Effector memory CD4-positive, alpha-beta T cell (primary cell): ENCODE measurements around the gene ITGA6.

ENCODE experiments used
- DNase-seq, 3 donors: peaks; one replicate each; pipeline ENCODE4 v3.0.0-alpha.2; 2020
- H3K27ac ChIP-seq: 2 replicates; pipeline ENCODE4 v1.7.0; 2013; ENCODE audit warnings: mild to moderate bottlenecking, low read length, moderate library complexity; ENCODE audit not compliant: insufficient read depth, poor library complexity, severe bottlenecking
- H3K27me3 ChIP-seq: replicated peaks from 2 replicates; pipeline ENCODE4 v1.7.0; 2013; ENCODE audit warnings: mild to moderate bottlenecking, low read length; ENCODE audit not compliant: insufficient read depth, control insufficient read depth, poor library complexity, severe bottlenecking
- H3K36me3 ChIP-seq: 2 replicates; pipeline ENCODE4 v1.7.0; 2013; ENCODE audit warnings: mild to moderate bottlenecking, low read length, moderate library complexity; ENCODE audit not compliant: control insufficient read depth, insufficient read depth
- H3K4me1 ChIP-seq: 2 replicates; pipeline ENCODE4 v1.7.0; 2013; ENCODE audit warnings: low read length, mild to moderate bottlenecking; ENCODE audit not compliant: control insufficient read depth, insufficient read depth, poor library complexity, severe bottlenecking
- H3K4me3 ChIP-seq: 2 replicates; pipeline ENCODE4 v1.7.0; 2013; ENCODE audit warnings: low read length, low read depth, mild to moderate bottlenecking; ENCODE audit not compliant: insufficient read depth, poor library complexity, severe bottlenecking
- H3K9me3 ChIP-seq: 2 replicates; pipeline ENCODE4 v1.7.0; 2013; ENCODE audit warnings: mild to moderate bottlenecking, low read length, moderate library complexity; ENCODE audit not compliant: control insufficient read depth

The ITGA6 gene

DNA sequence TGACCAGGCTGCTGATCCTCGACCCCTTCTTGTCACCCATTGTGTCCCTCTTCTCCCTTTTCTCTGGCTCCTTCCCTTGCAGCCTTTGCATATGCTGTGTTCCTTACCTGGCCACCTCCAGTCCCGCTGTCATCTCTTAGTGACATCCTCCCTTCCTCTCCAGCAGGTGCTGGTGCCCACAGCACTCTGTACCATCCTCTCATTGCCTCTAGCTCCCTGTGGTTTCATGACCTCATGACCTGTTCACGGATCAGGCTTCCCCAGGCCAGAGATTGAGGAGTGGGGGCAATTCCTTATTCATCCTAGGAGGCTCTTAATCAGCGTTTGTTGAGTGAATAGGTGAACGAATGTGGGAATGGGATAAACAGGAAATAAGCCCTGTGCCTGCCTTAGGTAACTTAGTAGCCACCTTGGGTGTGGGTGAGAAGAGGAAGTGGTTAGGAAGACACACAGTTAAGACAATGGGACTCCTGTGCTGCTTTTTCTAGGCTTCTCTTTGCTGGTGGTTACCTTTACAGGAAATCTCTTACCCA lies 35.5 kb downstream of the ITGA6 start:
- H3K36me3 ChIP-seq, result peaks cover 6% of the 10 kb centered on the region
- H3K27ac ChIP-seq, result peak overlapping the region; percentile 64
- H3K9me3 ChIP-seq, result no peaks in the 10 kb centered on the region
- peaks cover 70% of the 10 kb centered on the region for H3K4me1 ChIP-seq
- H3K4me3 ChIP-seq, result peak overlapping the region; percentile 46
- H3K27me3 ChIP-seq, result no peaks in the 10 kb centered on the region
- DNase-seq, result peak; percentile 25 to 39 (median 38)

- H3K4me3 ChIP-seq, result no peak overlapping the region
- H3K36me3 ChIP-seq, result peaks cover 12% of the 10 kb centered on the region
- peak overlapping the region; percentile 64 for H3K27ac ChIP-seq
- peaks cover 57% of the 10 kb centered on the region for H3K4me1 ChIP-seq
- DNase-seq, result no peak
- no peaks in the 10 kb centered on the region for H3K27me3 ChIP-seq
- H3K9me3 ChIP-seq, result no peaks in the 10 kb centered on the region
These were observed 37.2 kb downstream of the ITGA6 start for GRCh38 chr2:172464400-172465129.

DNA sequence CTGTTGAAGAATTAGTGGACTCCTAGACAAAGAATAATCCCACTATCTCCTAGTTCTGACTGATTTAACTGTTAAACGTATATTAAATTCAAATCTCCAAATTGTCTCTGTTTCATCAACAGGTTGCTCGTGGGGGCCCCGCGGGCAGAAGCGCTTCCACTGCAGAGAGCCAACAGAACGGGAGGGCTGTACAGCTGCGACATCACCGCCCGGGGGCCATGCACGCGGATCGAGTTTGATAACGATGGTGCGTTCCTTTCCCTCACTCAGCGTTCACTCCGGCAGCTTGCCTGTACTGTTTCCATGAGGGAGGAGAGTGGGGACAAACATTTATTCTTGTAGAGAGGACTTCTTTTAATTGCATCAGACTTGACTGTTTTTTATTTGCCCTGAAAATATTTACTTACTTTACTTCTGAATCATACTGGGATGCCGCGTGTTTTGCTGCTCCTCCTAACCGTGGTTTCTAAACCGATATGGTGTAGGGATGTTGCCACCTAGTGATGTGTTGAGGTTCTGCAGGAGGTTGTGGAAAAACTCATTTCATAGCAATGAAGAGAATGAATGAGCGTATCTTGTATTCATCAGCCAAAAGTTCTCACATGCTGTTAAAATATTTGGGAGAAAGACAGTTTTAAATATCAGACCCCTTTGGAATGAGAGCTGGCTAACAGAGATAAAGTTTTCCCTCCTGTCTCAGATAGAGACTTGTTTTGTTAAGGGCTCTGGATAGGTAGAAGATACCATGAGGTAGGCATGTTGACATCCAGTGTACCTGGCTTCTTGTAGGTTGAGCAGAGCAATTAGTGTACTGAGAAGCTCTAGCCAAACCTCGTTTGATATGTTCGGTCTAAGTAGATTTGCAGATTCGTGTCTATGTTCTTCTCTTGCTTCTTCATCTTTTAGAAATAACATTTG lies 38.3 kb downstream of the ITGA6 start:
- peak; percentile 39 to 51 (median 39) for DNase-seq
- H3K27me3 ChIP-seq, result no peaks in the 10 kb centered on the region
- no peak overlapping the region for H3K4me3 ChIP-seq
- no peaks in the 10 kb centered on the region for H3K9me3 ChIP-seq
- peaks cover 52% of the 10 kb centered on the region for H3K4me1 ChIP-seq
- H3K36me3 ChIP-seq, result peaks cover 12% of the 10 kb centered on the region
- peak overlapping the region; percentile 36 for H3K27ac ChIP-seq

DNA sequence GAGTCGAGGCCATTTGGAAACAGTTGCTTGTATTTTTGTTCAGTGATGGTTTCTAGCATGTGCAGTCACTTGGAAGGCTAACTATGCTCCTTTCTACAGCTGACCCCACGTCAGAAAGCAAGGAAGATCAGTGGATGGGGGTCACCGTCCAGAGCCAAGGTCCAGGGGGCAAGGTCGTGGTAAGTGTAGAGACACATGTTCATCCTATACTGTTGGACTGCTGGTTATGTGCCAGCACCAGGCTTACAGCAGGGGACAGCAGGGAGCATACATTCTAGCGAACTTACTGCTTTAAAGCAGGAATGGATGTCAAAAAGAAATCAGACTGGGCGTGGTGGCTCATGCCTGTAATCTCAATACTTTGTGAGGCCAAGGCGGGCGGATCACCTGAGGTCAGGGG lies 40.0 kb downstream of the ITGA6 start:
- H3K9me3 ChIP-seq, result no peaks in the 10 kb centered on the region
- H3K4me3 ChIP-seq, result no peak overlapping the region
- no peak overlapping the region for H3K27ac ChIP-seq
- H3K27me3 ChIP-seq, result no peaks in the 10 kb centered on the region
- H3K36me3 ChIP-seq, result peaks cover 23% of the 10 kb centered on the region
- H3K4me1 ChIP-seq, result peaks cover 36% of the 10 kb centered on the region
- DNase-seq, result no peak

- Histone ChIP-seq H3K4me1 (peaks cover 3% of the 10 kb centered on the region), H3K4me3 (no peak overlapping the region), H3K27me3 (no peaks in the 10 kb centered on the region), H3K36me3 (peaks cover 45% of the 10 kb centered on the region), H3K27ac (no peak overlapping the region), H3K9me3 (no peaks in the 10 kb centered on the region)
- DNase-seq, result no peak
These were observed 43.9 kb downstream of the ITGA6 start for GRCh38 chr2:172470958-172471922.

GRCh38 chr2:172472446-172473033 lies 45.2 kb downstream of the ITGA6 start:
- Histone ChIP-seq H3K27ac (no peak overlapping the region), H3K4me3 (no peak overlapping the region), H3K36me3 (peaks cover 46% of the 10 kb centered on the region), H3K27me3 (no peaks in the 10 kb centered on the region), H3K4me1 (peaks cover 3% of the 10 kb centered on the region), H3K9me3 (no peaks in the 10 kb centered on the region)
- no peak for DNase-seq

GRCh38 chr2:172473167-172473566 lies 45.8 kb downstream of the ITGA6 start:
- DNase-seq, result no peak
- Histone ChIP-seq H3K36me3 (peaks cover 52% of the 10 kb centered on the region), H3K4me3 (no peak overlapping the region), H3K27me3 (no peaks in the 10 kb centered on the region), H3K9me3 (no peaks in the 10 kb centered on the region), H3K27ac (no peak overlapping the region), H3K4me1 (peaks cover 3% of the 10 kb centered on the region)

GRCh38 chr2:172478353-172478752 lies 51.0 kb downstream of the ITGA6 start:
- no peaks in the 10 kb centered on the region for H3K9me3 ChIP-seq
- H3K4me1 ChIP-seq, result no peaks in the 10 kb centered on the region
- H3K27me3 ChIP-seq, result no peaks in the 10 kb centered on the region
- peaks cover 68% of the 10 kb centered on the region for H3K36me3 ChIP-seq
- H3K4me3 ChIP-seq, result no peak overlapping the region
- DNase-seq, result no peak
- H3K27ac ChIP-seq, result no peak overlapping the region
